Activated CD8-positive, alpha-beta T cell treated with anti-CD3 and anti-CD28 coated beads for 36 hours (primary cell): ENCODE data around the gene SMG1. TPM values are rescaled to one million over a fixed set of nuclear protein-coding genes. Genes with fewer than 3 reads are reported as not detected.
"Not testable (repeated sequence)": the region's sequence is repeated elsewhere in the genome, so short reads cannot be mapped to it uniquely, and the experiment has no call there.

ENCODE experiments used
- ATAC-seq: fragments of 200-7000 bp; cut with Tn5 transposase; one replicate; pipeline ENCODE4 v1.10.0; 2021; ENCODE audit warnings: mild to moderate bottlenecking, moderate library complexity
- CTCF ChIA-PET: fragments of 350-600 bp; sonication (Branson Sonifier 250); formaldehyde crosslinking; loops from one replicate; lab custom pipeline; 2021; ENCODE audit warnings: antibody characterized with exemption; lab: Charles Lee
- POLR2A ChIA-PET: fragments of 350-600 bp; sonication (Branson Sonifier 250); formaldehyde crosslinking; loops from one replicate; lab custom pipeline; 2021; ENCODE audit warnings: antibody characterized with exemption; lab: Charles Lee
- DNase-seq: peaks from one replicate; pipeline ENCODE4 v3.0.0-alpha.2; 2020
- H3K27ac Mint-ChIP-seq: one replicate; pipeline ENCODE4 v1.8.0; 2021; ENCODE audit warnings: mild to moderate bottlenecking, mixed read lengths
- H3K27me3 Mint-ChIP-seq: one replicate; pipeline ENCODE4 v1.8.0; 2021; ENCODE audit warnings: mixed read lengths
- H3K36me3 Mint-ChIP-seq: one replicate; pipeline ENCODE4 v1.8.0; 2021; ENCODE audit warnings: low read depth, mixed read lengths
- H3K4me1 Mint-ChIP-seq: one replicate; pipeline ENCODE4 v1.8.0; 2021; ENCODE audit warnings: low read depth, mixed read lengths
- H3K4me3 Mint-ChIP-seq: one replicate; pipeline ENCODE4 v1.8.0; 2021; ENCODE audit warnings: mild to moderate bottlenecking, moderate library complexity, mixed read lengths
- H3K9me3 Mint-ChIP-seq: one replicate; pipeline ENCODE4 v1.8.0; 2021; ENCODE audit warnings: mixed read lengths
- CTCF ChIP-seq: fragments of 200-600 bp; IDR thresholded peaks from one replicate; pipeline ENCODE4 v1.8.0; 2022; ENCODE audit warnings: antibody characterized with exemption, mild to moderate bottlenecking
- intact Hi-C: fragments of 100-400 bp; cut with micrococcal nuclease; formaldehyde crosslinking; loops from one replicate; pipeline ENCODE4 v1.10.0; 2022
- total RNA-seq, 2 experiments: library from RNA; stranded (reverse); gene quantifications; one replicate each; pipeline ENCODE4 v1.2.3, GENCODE V29; 2021

Gene SMG1
- 100 to 1,000 TPM; 103 to 108 TPM for total RNA-seq

- Mint-ChIP-seq H3K27ac (peak within 1 kb of the TSS; percentile 98), H3K4me3 (peak within 1 kb of the TSS; percentile 93), H3K4me1 (peaks cover 22% of the 10 kb centered on the region), H3K36me3 (peaks cover 15% of the 10 kb centered on the region)
- intact Hi-C loops, H3K9me3 Mint-ChIP-seq, H3K27me3 Mint-ChIP-seq: not testable (repeated sequence)
- POLR2A ChIA-PET, result interaction anchor here (0.6 to 1.6 kb wide), 3 partner anchors 11 to 137 kb away, joined by 3 to 7 read pairs (median 4); partner anchors contain the start of gene RPS15A
- CTCF ChIA-PET, result interaction anchor here (0.9 kb wide), 1 partner anchor 43 kb away, joined by 3 read pairs; no protein-coding TSS in a partner anchor
- DNase-seq (peak; percentile 98), ATAC-seq (peak; percentile 90)
Observed at GRCh38 chr16:18925986-18926865, at the start of gene SMG1. SMG1 (minus strand) TSS chr16:18926408; CDS start chr16:18926041, 367 bp downstream.

GRCh38 chr16:18975109-18975508 lies 48.9 kb upstream of the SMG1 start:
- intact Hi-C loops, result no loop called here
- H3K36me3 Mint-ChIP-seq, result no peaks in the 10 kb centered on the region
- DNase-seq (no peak), ATAC-seq (no peak)
- ChIA-PET CTCF (no interaction called here), POLR2A (no interaction called here)
- H3K9me3 Mint-ChIP-seq, result no peaks in the 10 kb centered on the region
- no peak overlapping the region for H3K4me3 Mint-ChIP-seq
- H3K27ac Mint-ChIP-seq, result no peak overlapping the region
- H3K27me3 Mint-ChIP-seq, result peaks cover 18% of the 10 kb centered on the region
- H3K4me1 Mint-ChIP-seq, result no peaks in the 10 kb centered on the region
- TF ChIP-seq CTCF, result no peak

GRCh38 chr16:18969855-18970240 lies 43.6 kb upstream of the SMG1 start:
- Mint-ChIP-seq H3K27ac (no peak overlapping the region), H3K4me3 (no peak overlapping the region), H3K36me3 (no peaks in the 10 kb centered on the region), H3K27me3 (no peaks in the 10 kb centered on the region), H3K4me1 (peaks cover 6% of the 10 kb centered on the region), H3K9me3 (no peaks in the 10 kb centered on the region)
- no peak for TF ChIP-seq CTCF
- ChIA-PET CTCF (interaction anchor here (0.6 to 3.6 kb wide), 8 partner anchors 12 to 166 kb away, joined by 3 to 26 read pairs (median 4); partner anchors contain the start of gene TMC7), POLR2A (interaction anchor here (0.5 kb wide), 1 partner anchor 11 kb away, joined by 5 read pairs; no protein-coding TSS in a partner anchor)
- no peak for DNase-seq
- intact Hi-C loops, result no loop called here
- ATAC-seq, result no peak

- POLR2A ChIA-PET, result interaction anchor here (0.5 kb wide), 1 partner anchor 11 kb away, joined by 5 read pairs; no protein-coding TSS in a partner anchor
- no peaks in the 10 kb centered on the region for H3K36me3 Mint-ChIP-seq
- H3K27me3 Mint-ChIP-seq, result no peaks in the 10 kb centered on the region
- H3K27ac Mint-ChIP-seq, result no peak overlapping the region
- no peaks in the 10 kb centered on the region for H3K9me3 Mint-ChIP-seq
- H3K4me1 Mint-ChIP-seq, result peaks cover 6% of the 10 kb centered on the region
- intact Hi-C loops, result no loop called here
- CTCF ChIA-PET, result interaction anchor here (0.6 to 3.6 kb wide), 11 partner anchors 10 to 169 kb away, joined by 3 to 26 read pairs (median 4); partner anchors contain the start of gene TMC7
- H3K4me3 Mint-ChIP-seq, result no peak overlapping the region
- ATAC-seq (peak; percentile 93), DNase-seq (peak; percentile 87)
- peak; percentile 96 for TF ChIP-seq CTCF
Observed at GRCh38 chr16:18969050-18969854, 43.0 kb upstream of the SMG1 start.

GRCh38 chr16:18966791-18967190 lies 40.6 kb upstream of the SMG1 start:
- no peaks in the 10 kb centered on the region for H3K27me3 Mint-ChIP-seq
- no peak for DNase-seq
- ChIA-PET CTCF (no interaction called here), POLR2A (no interaction called here)
- peaks cover 6% of the 10 kb centered on the region for H3K4me1 Mint-ChIP-seq
- no peaks in the 10 kb centered on the region for H3K9me3 Mint-ChIP-seq
- intact Hi-C loops, result no loop called here
- no peak for TF ChIP-seq CTCF
- no peak overlapping the region for H3K4me3 Mint-ChIP-seq
- no peaks in the 10 kb centered on the region for H3K36me3 Mint-ChIP-seq
- no peak overlapping the region for H3K27ac Mint-ChIP-seq
- ATAC-seq, result no peak
